Caco-2 (cell line): ENCODE measurements around the gene DCTN3. TPM values are rescaled to one million over a fixed set of nuclear protein-coding genes. Genes with fewer than 3 reads are reported as not detected.

Experiments
- BruUV-seq: library from RNA; stranded (reverse); fragments of 400-500 nt; replicated peaks from 2 replicates; lab custom pipeline; 2021; lab: Mats Ljungman, UMichigan
- CTCF ChIA-PET: fragments of 300-600 bp; sonication (Branson Sonifier 250); formaldehyde crosslinking; loops from one replicate; lab custom pipeline; 2022; ENCODE audit warnings: antibody characterized with exemption; lab: Charles Lee
- POLR2A ChIA-PET: fragments of 300-600 bp; sonication (Branson Sonifier 250); formaldehyde crosslinking; loops from one replicate; lab custom pipeline; 2022; ENCODE audit warnings: antibody characterized with exemption; lab: Charles Lee
- DNase-seq, 2 experiments: peaks; one replicate each; pipeline versions ENCODE4 v3.0.0 to v3.0.0-alpha.2; 2020 to 2022
- H3K27me3 ChIP-seq: replicated peaks from 2 replicates; pipeline ENCODE4 v1.6.0; 2011; ENCODE audit warnings: low read length; ENCODE audit not compliant: control insufficient read depth, insufficient read depth
- H3K36me3 ChIP-seq: 2 replicates; pipeline ENCODE4 v1.5.1; 2011; ENCODE audit warnings: low read length; ENCODE audit not compliant: control insufficient read depth, insufficient read depth
- H3K4me1 ChIP-seq: fragments of 250-450 bp; sonication (Bioruptor Pico); 2 replicates; pipeline ENCODE4 v1.5.1; 2020; ENCODE audit warnings: mild to moderate bottlenecking
- H3K4me3 ChIP-seq: 2 replicates; pipeline ENCODE4 v1.5.1; 2011; ENCODE audit warnings: low read depth, mild to moderate bottlenecking, control low read depth, low read length
- H3K9me3 ChIP-seq: fragments of 250-450 bp; sonication (Bioruptor Pico); 2 replicates; pipeline ENCODE4 v1.5.1; 2020; ENCODE audit warnings: mild to moderate bottlenecking, moderate library complexity
- H3K27ac Mint-ChIP-seq: one replicate; pipeline ENCODE4 v1.8.0; 2022; ENCODE audit warnings: mixed read lengths; ENCODE audit not compliant: unreplicated experiment
- H3K27me3 Mint-ChIP-seq: one replicate; pipeline ENCODE4 v1.8.0; 2022; ENCODE audit warnings: mixed read lengths; ENCODE audit not compliant: insufficient read depth, unreplicated experiment
- H3K36me3 Mint-ChIP-seq: one replicate; pipeline ENCODE4 v1.8.0; 2022; ENCODE audit warnings: mild to moderate bottlenecking, mixed read lengths; ENCODE audit not compliant: insufficient read depth, unreplicated experiment
- H3K4me1 Mint-ChIP-seq: one replicate; pipeline ENCODE4 v1.8.0; 2022; ENCODE audit warnings: low read depth, mixed read lengths; ENCODE audit not compliant: unreplicated experiment
- H3K4me3 Mint-ChIP-seq: one replicate; pipeline ENCODE4 v1.8.0; 2022; ENCODE audit warnings: mild to moderate bottlenecking, moderate library complexity, mixed read lengths; ENCODE audit not compliant: unreplicated experiment
- H3K9me3 Mint-ChIP-seq: one replicate; pipeline ENCODE4 v1.8.0; 2022; ENCODE audit warnings: mixed read lengths; ENCODE audit not compliant: unreplicated experiment
- CTCF ChIP-seq, 2 experiments: fragments of 200-600 bp in 1 of 2; IDR thresholded peaks; 1 replicate in 1 of 2; 2 replicates in 1 of 2; pipeline versions ENCODE4 v1.5.1 to v1.8.0; 2011 to 2022; ENCODE audit warnings: antibody characterized with exemption in 1 of 2, control low read depth in 1 of 2, inconsistent platforms in 1 of 2, low read depth in 1 of 2, low read length in 1 of 2, mild to moderate bottlenecking in 1 of 2, moderate library complexity in 1 of 2; ENCODE audit not compliant: insufficient read depth in 1 of 2, severe bottlenecking in 1 of 2, unreplicated experiment in 1 of 2
- intact Hi-C: fragments of 100-400 bp; cut with micrococcal nuclease; formaldehyde crosslinking; loops from one replicate; pipeline ENCODE4 v1.10.0; 2022; ENCODE audit not compliant: unreplicated experiment
- total RNA-seq: library from RNA; stranded (reverse); gene quantifications from 2 replicates; pipeline ENCODE4 v1.2.3, GENCODE V29; 2022

The DCTN3 gene
- total RNA-seq, 1 experiment from 2014 or later, result 70.0 TPM

GRCh38 chr9:34594177-34594576 is 26.1 kb downstream of the DCTN3 start:
- Mint-ChIP-seq H3K9me3 (no peaks in the 10 kb centered on the region), H3K27me3 (peaks cover 33% of the 10 kb centered on the region), H3K4me1 (peaks cover 18% of the 10 kb centered on the region), H3K36me3 (no peaks in the 10 kb centered on the region), H3K27ac (no peak overlapping the region), H3K4me3 (no peak overlapping the region)
- intact Hi-C loops, result no loop called here
- peaks cover 4% of the 10 kb centered on the region for H3K27me3 ChIP-seq
- no peaks in the 10 kb centered on the region for H3K36me3 ChIP-seq
- TF ChIP-seq CTCF (IDR thresholded peaks at IDR 0.05; ENCODE audit: insufficient read depth in 1 of 2, low read depth in 1 of 2, low read length in 1 of 2, severe bottlenecking in 1 of 2, unreplicated experiment in 1 of 2), result no peak
- no peaks in the 10 kb centered on the region for H3K9me3 ChIP-seq
- peaks cover 15% of the 10 kb centered on the region for H3K4me1 ChIP-seq
- no peak overlapping the region for H3K4me3 ChIP-seq
- POLR2A ChIA-PET, result no interaction called here
- BruUV-seq, result no TSS peak
- no peak for DNase-seq
- CTCF ChIA-PET, result no interaction called here

- Mint-ChIP-seq H3K9me3 (no peaks in the 10 kb centered on the region), H3K36me3 (no peaks in the 10 kb centered on the region), H3K4me3 (no peak overlapping the region), H3K27me3 (peaks cover 42% of the 10 kb centered on the region), H3K27ac (no peak overlapping the region), H3K4me1 (peaks cover 18% of the 10 kb centered on the region)
- intact Hi-C loops, result no loop called here
- Histone ChIP-seq H3K4me1 (peaks cover 15% of the 10 kb centered on the region), H3K4me3 (no peak overlapping the region), H3K36me3 (no peaks in the 10 kb centered on the region), H3K9me3 (no peaks in the 10 kb centered on the region), H3K27me3 (peaks cover 4% of the 10 kb centered on the region)
- no peak for TF ChIP-seq CTCF (IDR thresholded peaks at IDR 0.05; ENCODE audit: insufficient read depth in 1 of 2, low read depth in 1 of 2, low read length in 1 of 2, severe bottlenecking in 1 of 2, unreplicated experiment in 1 of 2)
- DNase-seq, result no peak
- BruUV-seq, result no TSS peak
- ChIA-PET POLR2A (no interaction called here), CTCF (interaction anchor here (2.7 kb wide), 1 partner anchor 189 kb away, joined by 37 read pairs; no protein-coding TSS in a partner anchor)
Observed at GRCh38 chr9:34592895-34593601, 27.2 kb downstream of the DCTN3 start.

GRCh38 chr9:34591917-34592866 is 28.1 kb downstream of the DCTN3 start:
- H3K27me3 ChIP-seq, result peaks cover 6% of the 10 kb centered on the region
- CTCF ChIA-PET, result interaction anchor here (0.6 to 2.7 kb wide), 22 partner anchors 10 to 251 kb away, joined by 3 to 37 read pairs (median 4); no protein-coding TSS in a partner anchor

More at GRCh38 chr9:34591917-34592866, 28.1 kb downstream of the DCTN3 start:
- H3K36me3 Mint-ChIP-seq, result no peaks in the 10 kb centered on the region
- Histone ChIP-seq H3K36me3 (no peaks in the 10 kb centered on the region), H3K9me3 (no peaks in the 10 kb centered on the region), H3K4me1 (peaks cover 15% of the 10 kb centered on the region), H3K4me3 (no peak overlapping the region)
- BruUV-seq, result no TSS peak
- TF ChIP-seq CTCF (IDR thresholded peaks at IDR 0.05; ENCODE audit: insufficient read depth in 1 of 2, low read depth in 1 of 2, low read length in 1 of 2, severe bottlenecking in 1 of 2, unreplicated experiment in 1 of 2), result no peak
- H3K4me3 Mint-ChIP-seq, result peak overlapping the region; percentile 81
- intact Hi-C loops, result loop anchor here (1.0 to 2.0 kb wide), 4 partner anchors 44 to 188 kb away; partner anchors contain the start of gene ENHO
- H3K27me3 Mint-ChIP-seq, result peaks cover 43% of the 10 kb centered on the region
- H3K9me3 Mint-ChIP-seq, result no peaks in the 10 kb centered on the region
- H3K4me1 Mint-ChIP-seq, result peaks cover 18% of the 10 kb centered on the region
- DNase-seq, result no peak
- H3K27ac Mint-ChIP-seq, result no peak overlapping the region
- POLR2A ChIA-PET, result no interaction called here
